AG10803 (cell line): ENCODE results near the gene ZNF718.

ENCODE experiments used
- DNase-seq: peaks from one replicate; pipeline ENCODE4 v3.0.0; 2010; ENCODE audit warnings: low read depth
- H3K4me3 ChIP-seq: 2 replicates; pipeline ENCODE4 v1.5.1; 2011; ENCODE audit warnings: mild to moderate bottlenecking, low read length, control low read depth
- CTCF ChIP-seq: conservative IDR thresholded peaks from 2 replicates; pipeline ENCODE4 v1.5.1; 2011; ENCODE audit warnings: mild to moderate bottlenecking, low read length, control low read depth, inconsistent platforms

The ZNF718 gene

DNA sequence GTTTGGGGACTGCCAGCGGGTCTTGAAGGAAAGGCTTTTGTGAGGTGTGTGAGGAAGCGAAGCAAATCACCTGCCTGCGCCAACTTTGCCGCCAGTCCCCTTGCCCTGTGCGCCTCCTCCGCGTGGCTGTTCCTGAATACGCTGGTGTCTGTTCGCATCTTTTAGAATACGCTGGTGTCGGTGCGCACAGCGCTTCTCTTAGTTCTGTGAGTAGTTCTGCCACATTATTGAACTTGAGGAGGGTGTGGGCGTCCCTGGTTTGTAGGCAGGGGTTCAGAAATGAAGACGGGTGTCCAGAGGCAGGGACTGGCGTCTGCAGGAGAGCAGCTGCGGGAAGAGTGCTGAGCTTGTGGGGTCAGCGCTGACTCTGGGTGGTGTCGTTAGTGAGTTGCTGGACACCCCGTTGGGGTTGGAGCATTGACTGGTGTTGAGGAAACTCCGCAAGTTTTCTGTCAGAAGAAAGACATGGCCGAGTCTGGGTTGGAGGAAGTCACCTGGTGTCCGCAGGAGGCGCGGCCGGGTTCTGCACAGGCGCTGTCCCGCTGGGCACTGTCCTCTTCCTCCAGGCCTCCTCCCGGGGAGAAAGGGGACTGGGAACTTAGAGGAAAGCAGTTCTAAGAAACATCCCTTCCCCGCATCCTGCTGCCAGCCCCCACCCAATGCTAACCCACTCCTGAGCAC, 930 bp downstream of the ZNF718 start:
- no peak for DNase-seq
- H3K4me3 ChIP-seq = peak overlapping the region; percentile 91
- TF ChIP-seq CTCF = no peak

DNA sequence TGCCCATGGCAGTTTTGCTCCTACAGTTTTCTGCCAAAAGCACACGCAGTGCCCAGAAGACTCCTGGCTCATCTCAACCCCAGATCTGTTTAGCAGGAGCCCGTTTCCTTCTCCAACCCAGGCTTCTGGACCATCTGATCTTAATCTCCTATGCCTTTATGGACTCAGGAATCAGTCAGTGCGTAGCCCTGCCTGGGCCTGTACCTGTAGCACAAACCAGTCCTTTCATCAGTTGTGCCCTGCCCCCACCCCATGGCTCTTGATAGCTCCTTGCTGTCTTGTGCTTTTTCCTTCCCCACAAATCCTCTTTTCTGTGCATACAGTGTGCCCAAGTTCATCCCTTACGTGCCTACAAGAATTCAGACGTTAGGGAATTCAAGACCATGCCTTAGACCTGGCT, 1.5 kb downstream of the ZNF718 start:
- no peak for DNase-seq
- peak overlapping the region; percentile 91 for H3K4me3 ChIP-seq
- no peak for TF ChIP-seq CTCF

GRCh38 chr4:132483-132882, 8.2 kb downstream of the ZNF718 start:
- no peak overlapping the region for H3K4me3 ChIP-seq
- no peak for TF ChIP-seq CTCF
- no peak for DNase-seq

GRCh38 chr4:138935-139334, 14.6 kb downstream of the ZNF718 start:
- H3K4me3 ChIP-seq = no peak overlapping the region
- no peak for TF ChIP-seq CTCF
- DNase-seq = no peak

GRCh38 chr4:139691-140090, 15.4 kb downstream of the ZNF718 start:
- no peak overlapping the region for H3K4me3 ChIP-seq
- DNase-seq = no peak
- TF ChIP-seq CTCF = no peak

- H3K4me3 ChIP-seq = no peak overlapping the region
- TF ChIP-seq CTCF = no peak
- DNase-seq = no peak
Measured at GRCh38 chr4:146621-147020, 22.3 kb downstream of the ZNF718 start.

DNA sequence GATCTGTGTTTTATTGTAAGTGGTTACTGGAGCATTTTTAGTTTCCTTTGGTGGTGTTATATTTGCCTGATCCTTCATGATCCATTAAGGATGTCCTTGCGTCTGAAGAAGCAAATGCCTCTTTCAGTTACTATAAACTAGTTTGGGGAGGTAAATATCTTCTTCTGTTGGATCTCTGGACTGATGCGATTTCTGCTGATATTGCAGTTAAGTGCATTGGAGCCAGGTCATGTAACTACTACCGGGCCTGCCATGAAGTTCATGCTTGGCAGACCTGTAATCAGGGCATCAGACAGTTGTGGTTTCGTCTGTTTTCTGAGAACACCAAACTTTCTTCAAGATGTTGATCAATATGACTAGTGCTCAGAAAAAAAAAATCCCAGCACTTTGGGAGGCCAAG, 22.9 kb downstream of the ZNF718 start:
- no peak overlapping the region for H3K4me3 ChIP-seq
- TF ChIP-seq CTCF = no peak
- no peak for DNase-seq
